SJSA1 (cell line): ENCODE measurements around the gene CEP55. TPM values are rescaled to one million over a fixed set of nuclear protein-coding genes. Genes with fewer than 3 reads are reported as not detected.
A peak's percentile ranks its signal among the peaks of the same experiment; 100 is the strongest.

Experiments used
- DNase-seq, 2 experiments: peaks; one replicate each; pipeline ENCODE4 v3.0.0-alpha.2; 2015 to 2020; ENCODE audit warnings: low spot score in 2 of 2, low read depth in 1 of 2
- H3K27ac ChIP-seq: fragments of 250-450 bp; sonication (Bioruptor Pico); 2 replicates; pipeline ENCODE4 v1.5.1; 2020; ENCODE audit warnings: mild to moderate bottlenecking, moderate library complexity
- H3K27me3 ChIP-seq: fragments of 250-450 bp; sonication (Bioruptor Pico); replicated peaks from 2 replicates; pipeline ENCODE4 v1.5.1; 2020; ENCODE audit warnings: mild to moderate bottlenecking, moderate library complexity
- H3K36me3 ChIP-seq: fragments of 250-450 bp; sonication (Bioruptor Pico); 2 replicates; pipeline ENCODE4 v1.5.1; 2020; ENCODE audit warnings: mild to moderate bottlenecking
- H3K4me1 ChIP-seq: fragments of 250-450 bp; sonication (Bioruptor Pico); replicated peaks from 2 replicates; pipeline ENCODE4 v1.6.1; 2021; ENCODE audit warnings: mild to moderate bottlenecking
- H3K4me3 ChIP-seq: fragments of 250-450 bp; sonication (Bioruptor Pico); 2 replicates; pipeline ENCODE4 v1.5.1; 2020; ENCODE audit warnings: mild to moderate bottlenecking
- H3K9me3 ChIP-seq: fragments of 250-450 bp; sonication (Bioruptor Pico); replicated peaks from 2 replicates; pipeline ENCODE4 v1.5.1; 2020; ENCODE audit warnings: mild to moderate bottlenecking
- total RNA-seq: library from RNA; depleted of rRNA; stranded (reverse); fragments of >200 nt; shearing (Covaris generic); gene quantifications from 2 replicates; pipeline ENCODE4 v1.2.3, GENCODE V29; 2014

CEP55 gene
- total RNA-seq, 1 experiment from 2014 or later: 198 TPM

- Histone ChIP-seq H3K36me3 (peaks cover 74% of the 10 kb centered on the region), H3K4me1 (peaks cover 84% of the 10 kb centered on the region), H3K27ac (peak overlapping the region; percentile 70)
Measured at GRCh38 chr10:93476756-93477155, 19.7 kb upstream of the CEP55 start.

GRCh38 chr10:93478873-93479272, 17.5 kb upstream of the CEP55 start:
- peaks cover 74% of the 10 kb centered on the region for H3K4me1 ChIP-seq
- H3K4me3 ChIP-seq: peak overlapping the region; percentile 50
- peak; percentile 60 to 89 for DNase-seq
- H3K36me3 ChIP-seq: peaks cover 53% of the 10 kb centered on the region
- peak overlapping the region; percentile 95 for H3K27ac ChIP-seq
- H3K27me3 ChIP-seq: no peaks in the 10 kb centered on the region
- no peaks in the 10 kb centered on the region for H3K9me3 ChIP-seq

More at GRCh38 chr10:93476756-93477155, 19.7 kb upstream of the CEP55 start:
- no peak for DNase-seq
- no peaks in the 10 kb centered on the region for H3K9me3 ChIP-seq
- no peak overlapping the region for H3K4me3 ChIP-seq
- no peaks in the 10 kb centered on the region for H3K27me3 ChIP-seq

- H3K27ac ChIP-seq: peak overlapping the region; percentile 95
- H3K36me3 ChIP-seq: peaks cover 31% of the 10 kb centered on the region
- DNase-seq: peak; percentile 25 to 55
- H3K9me3 ChIP-seq: no peaks in the 10 kb centered on the region
- H3K4me3 ChIP-seq: peak overlapping the region; percentile 50
- peaks cover 52% of the 10 kb centered on the region for H3K4me1 ChIP-seq
- no peaks in the 10 kb centered on the region for H3K27me3 ChIP-seq
Measured at GRCh38 chr10:93481637-93482144, 14.7 kb upstream of the CEP55 start.

GRCh38 chr10:93482145-93482834, 14.1 kb upstream of the CEP55 start, which contains the start of gene MYOF:
Gene MYOF, minus strand, starts transcription at chr10:93482334. Its CDS starts 140 bp downstream, at chr10:93482194.
- Histone ChIP-seq H3K9me3 (no peaks in the 10 kb centered on the region), H3K27ac (peak within 1 kb of the TSS; percentile 95), H3K27me3 (no peaks in the 10 kb centered on the region), H3K36me3 (peaks cover 25% of the 10 kb centered on the region), H3K4me1 (peaks cover 46% of the 10 kb centered on the region), H3K4me3 (peak within 1 kb of the TSS; percentile 50)
- DNase-seq: peak; percentile 81 to 95

- Histone ChIP-seq H3K9me3 (no peaks in the 10 kb centered on the region), H3K27ac (no peak overlapping the region), H3K4me3 (no peak overlapping the region), H3K4me1 (peaks cover 20% of the 10 kb centered on the region), H3K36me3 (peaks cover 1% of the 10 kb centered on the region), H3K27me3 (no peaks in the 10 kb centered on the region)
- no peak for DNase-seq
Measured at GRCh38 chr10:93485690-93486089, 10.7 kb upstream of the CEP55 start.

GRCh38 chr10:93488956-93489528, 7.4 kb upstream of the CEP55 start:
- Histone ChIP-seq H3K27ac (no peak overlapping the region), H3K4me1 (peaks cover 5% of the 10 kb centered on the region), H3K36me3 (no peaks in the 10 kb centered on the region), H3K9me3 (no peaks in the 10 kb centered on the region), H3K27me3 (no peaks in the 10 kb centered on the region), H3K4me3 (no peak overlapping the region)
- no peak for DNase-seq

- no peaks in the 10 kb centered on the region for H3K9me3 ChIP-seq
- H3K4me1 ChIP-seq: peaks cover 5% of the 10 kb centered on the region; the same call in 1 of the 2 replicates
- H3K36me3 ChIP-seq: no peaks in the 10 kb centered on the region
- no peak overlapping the region for H3K27ac ChIP-seq
- no peaks in the 10 kb centered on the region for H3K27me3 ChIP-seq
- no peak overlapping the region for H3K4me3 ChIP-seq
- DNase-seq: no peak
Measured at GRCh38 chr10:93491602-93492121, 4.8 kb upstream of the CEP55 start.

- Histone ChIP-seq H3K36me3 (0 out of 2 replicates have a peak, but pooled peaks cover under 1% of the 10 kb centered on the region), H3K9me3 (no peaks in the 10 kb centered on the region), H3K4me1 (peaks cover 13% of the 10 kb centered on the region), H3K4me3 (no peak overlapping the region), H3K27ac (no peak overlapping the region), H3K27me3 (no peaks in the 10 kb centered on the region)
- DNase-seq: no peak
Measured at GRCh38 chr10:93493162-93493561, 3.2 kb upstream of the CEP55 start.

- no peak overlapping the region for H3K4me3 ChIP-seq
- no peaks in the 10 kb centered on the region for H3K27me3 ChIP-seq
Measured at GRCh38 chr10:93494494-93494893, 1.9 kb upstream of the CEP55 start.

GRCh38 chr10:93495654-93496321, 624 bp upstream of the CEP55 start:
- Histone ChIP-seq H3K27me3 (no peaks in the 10 kb centered on the region), H3K36me3 (peaks cover 17% of the 10 kb centered on the region), H3K9me3 (no peaks in the 10 kb centered on the region), H3K27ac (peak overlapping the region; percentile 61), H3K4me1 (peaks cover 16% of the 10 kb centered on the region), H3K4me3 (peak overlapping the region; percentile 78)
- peak in 1 of 2 experiments; percentile 56 for DNase-seq

More at GRCh38 chr10:93494494-93494893, 1.9 kb upstream of the CEP55 start:
- H3K36me3 ChIP-seq: peaks cover 7% of the 10 kb centered on the region; the same call in 1 of the 2 replicates
- DNase-seq: no peak
- no peaks in the 10 kb centered on the region for H3K9me3 ChIP-seq
- peaks cover 16% of the 10 kb centered on the region for H3K4me1 ChIP-seq
- H3K27ac ChIP-seq: no peak overlapping the region

GRCh38 chr10:93498166-93498565, 1.8 kb downstream of the CEP55 start:
- Histone ChIP-seq H3K9me3 (no peaks in the 10 kb centered on the region), H3K4me3 (no peak overlapping the region), H3K4me1 (peaks cover 16% of the 10 kb centered on the region), H3K27me3 (no peaks in the 10 kb centered on the region), H3K36me3 (peaks cover 39% of the 10 kb centered on the region), H3K27ac (no peak overlapping the region)
- no peak for DNase-seq

GRCh38 chr10:93501650-93502049, 5.2 kb downstream of the CEP55 start:
- no peaks in the 10 kb centered on the region for H3K27me3 ChIP-seq
- no peaks in the 10 kb centered on the region for H3K9me3 ChIP-seq
- peaks cover 12% of the 10 kb centered on the region for H3K4me1 ChIP-seq
- no peak for DNase-seq
- H3K36me3 ChIP-seq: peaks cover 72% of the 10 kb centered on the region
- no peak overlapping the region for H3K27ac ChIP-seq
- no peak overlapping the region for H3K4me3 ChIP-seq

GRCh38 chr10:93503075-93503474, 6.7 kb downstream of the CEP55 start:
- DNase-seq: no peak
- Histone ChIP-seq H3K4me3 (no peak overlapping the region), H3K36me3 (peaks cover 85% of the 10 kb centered on the region), H3K9me3 (no peaks in the 10 kb centered on the region), H3K27ac (no peak overlapping the region), H3K27me3 (no peaks in the 10 kb centered on the region), H3K4me1 (peaks cover 4% of the 10 kb centered on the region; the same call in 1 of the 2 replicates)
